HEK293 (cell line): ENCODE data around the gene DMKN.

Experiments used
- BCL11A ChIP-seq: fragments of 450-650 bp; formaldehyde crosslinking; IDR thresholded peaks from 2 replicates; pipeline ENCODE4 v1.5.1; 2016; ENCODE audit warnings: low read depth, missing biosample characterization, missing genetic modification characterization
- IKZF3 ChIP-seq: fragments of 450-650 bp; IDR thresholded peaks from 2 replicates; pipeline ENCODE4 v1.5.0; 2018; ENCODE audit warnings: missing biosample characterization, mild to moderate bottlenecking, missing genetic modification characterization, moderate library complexity
- MEIS1 ChIP-seq: sonication (generic); formaldehyde crosslinking; IDR thresholded peaks from 2 replicates; pipeline ENCODE4 v1.8.1; 2022; ENCODE audit warnings: missing genetic modification reagents, mild to moderate bottlenecking, borderline replicate concordance
- RBAK ChIP-seq: fragments of 450-650 bp; formaldehyde crosslinking; IDR thresholded peaks from 2 replicates; pipeline ENCODE4 v1.5.1; 2016; ENCODE audit warnings: missing biosample characterization, missing genetic modification characterization
- SP2 ChIP-seq: fragments of 450-650 bp; formaldehyde crosslinking; IDR thresholded peaks from 2 replicates; pipeline ENCODE4 v1.5.1; 2016; ENCODE audit warnings: missing biosample characterization, missing genetic modification characterization
- TCF7L2 ChIP-seq: IDR thresholded peaks from 2 replicates; pipeline ENCODE4 v1.6.1; 2011; ENCODE audit warnings: low read depth, mild to moderate bottlenecking, inconsistent platforms, low read length, moderate library complexity, borderline replicate concordance
- WT1 ChIP-seq: fragments of 450-650 bp; formaldehyde crosslinking; IDR thresholded peaks from 2 replicates; pipeline ENCODE4 v1.5.1; 2016; ENCODE audit warnings: missing biosample characterization, missing genetic modification characterization
- ZBTB20 ChIP-seq: fragments of 450-650 bp; formaldehyde crosslinking; IDR thresholded peaks from 2 replicates; pipeline ENCODE4 v1.5.1; 2016; ENCODE audit warnings: missing biosample characterization, missing genetic modification characterization
- ZBTB7A ChIP-seq: fragments of 450-650 bp; formaldehyde crosslinking; IDR thresholded peaks from 2 replicates; pipeline ENCODE4 v1.5.1; 2016; ENCODE audit warnings: low read depth, missing biosample characterization, missing genetic modification characterization
- ZFP37 ChIP-seq: fragments of 450-650 bp; formaldehyde crosslinking; IDR thresholded peaks from 2 replicates; pipeline ENCODE4 v1.5.1; 2016; ENCODE audit warnings: missing biosample characterization, missing genetic modification characterization
- ZNF138 ChIP-seq: fragments of 450-650 bp; formaldehyde crosslinking; IDR thresholded peaks from 2 replicates; pipeline ENCODE4 v1.5.1; 2016; ENCODE audit warnings: missing biosample characterization, missing genetic modification characterization, borderline replicate concordance
- ZNF184 ChIP-seq: fragments of 450-650 bp; IDR thresholded peaks from 2 replicates; pipeline ENCODE4 v1.5.1; 2018; ENCODE audit warnings: missing biosample characterization, mild to moderate bottlenecking, missing genetic modification characterization
- ZNF266 ChIP-seq: fragments of 450-650 bp; formaldehyde crosslinking; IDR thresholded peaks from 2 replicates; pipeline ENCODE4 v1.5.1; 2016; ENCODE audit warnings: missing biosample characterization, missing genetic modification characterization, low read depth
- ZNF302 ChIP-seq: fragments of 450-650 bp; formaldehyde crosslinking; IDR thresholded peaks from 2 replicates; pipeline ENCODE4 v1.5.1; 2016; ENCODE audit warnings: missing biosample characterization, missing genetic modification characterization, low read depth
- ZNF335 ChIP-seq: fragments of 450-650 bp; formaldehyde crosslinking; conservative IDR thresholded peaks from 2 replicates; pipeline ENCODE4 v1.5.1; 2016; ENCODE audit warnings: missing biosample characterization, missing genetic modification characterization
- ZNF548 ChIP-seq: fragments of 450-650 bp; formaldehyde crosslinking; IDR thresholded peaks from 2 replicates; pipeline ENCODE4 v1.5.1; 2016; ENCODE audit warnings: missing biosample characterization, missing genetic modification characterization
- ZNF623 ChIP-seq: fragments of 450-650 bp; formaldehyde crosslinking; IDR thresholded peaks from 2 replicates; pipeline ENCODE4 v1.5.1; 2016; ENCODE audit warnings: missing biosample characterization, missing genetic modification characterization
- ZNF629 ChIP-seq: fragments of 450-650 bp; formaldehyde crosslinking; IDR thresholded peaks from 2 replicates; pipeline ENCODE4 v1.5.1; 2017; ENCODE audit warnings: missing biosample characterization, missing genetic modification characterization
- ZNF658 ChIP-seq: fragments of 450-650 bp; formaldehyde crosslinking; IDR thresholded peaks from 2 replicates; pipeline ENCODE4; 2016; ENCODE audit warnings: missing biosample characterization, missing genetic modification characterization
- ZNF776 ChIP-seq: fragments of 450-650 bp; formaldehyde crosslinking; IDR thresholded peaks from 2 replicates; pipeline ENCODE4 v1.5.0; 2017; ENCODE audit warnings: missing biosample characterization, missing genetic modification characterization, borderline replicate concordance
- TF ChIP-seq, protein P1 (sequence below): fragments of 450-650 bp; formaldehyde crosslinking; conservative IDR thresholded peaks from 2 replicates; pipeline ENCODE4 v1.5.1; 2016; ENCODE audit warnings: low read depth, missing biosample characterization, missing genetic modification characterization
- TF ChIP-seq, protein P2 (sequence below): fragments of 450-650 bp; formaldehyde crosslinking; optimal IDR thresholded peaks from 2 replicates; pipeline ENCODE3; 2016; ENCODE audit warnings: missing biosample characterization, mild to moderate bottlenecking, missing genetic modification characterization

Gene DMKN

DNA sequence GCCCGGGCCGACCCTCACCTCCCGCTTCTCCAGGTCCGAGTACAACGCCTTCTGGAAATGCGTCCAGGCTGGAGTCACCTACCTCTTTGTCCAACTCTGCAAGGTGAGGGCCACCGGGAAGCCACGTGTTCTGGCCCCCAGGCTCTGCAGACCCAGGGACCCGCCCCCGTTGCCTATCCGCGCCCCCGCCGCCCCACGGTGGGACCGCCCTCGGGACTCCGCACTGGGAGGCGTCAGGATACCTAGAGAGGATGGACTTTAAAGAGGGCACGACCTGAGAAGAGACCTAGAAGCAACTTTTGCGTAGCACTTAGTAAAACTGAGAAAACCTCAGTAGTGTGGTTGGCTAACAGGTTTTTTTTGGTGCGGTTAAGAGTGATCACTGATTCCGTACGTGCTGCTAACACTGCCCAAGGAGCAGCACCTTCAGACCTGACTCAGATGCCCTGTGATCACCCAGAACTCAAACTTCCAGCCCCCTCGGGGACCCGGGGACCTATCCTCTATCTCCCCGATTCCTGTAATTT, 32.5 kb upstream of the DMKN start (continued):
- TF ChIP-seq, protein P1, sequence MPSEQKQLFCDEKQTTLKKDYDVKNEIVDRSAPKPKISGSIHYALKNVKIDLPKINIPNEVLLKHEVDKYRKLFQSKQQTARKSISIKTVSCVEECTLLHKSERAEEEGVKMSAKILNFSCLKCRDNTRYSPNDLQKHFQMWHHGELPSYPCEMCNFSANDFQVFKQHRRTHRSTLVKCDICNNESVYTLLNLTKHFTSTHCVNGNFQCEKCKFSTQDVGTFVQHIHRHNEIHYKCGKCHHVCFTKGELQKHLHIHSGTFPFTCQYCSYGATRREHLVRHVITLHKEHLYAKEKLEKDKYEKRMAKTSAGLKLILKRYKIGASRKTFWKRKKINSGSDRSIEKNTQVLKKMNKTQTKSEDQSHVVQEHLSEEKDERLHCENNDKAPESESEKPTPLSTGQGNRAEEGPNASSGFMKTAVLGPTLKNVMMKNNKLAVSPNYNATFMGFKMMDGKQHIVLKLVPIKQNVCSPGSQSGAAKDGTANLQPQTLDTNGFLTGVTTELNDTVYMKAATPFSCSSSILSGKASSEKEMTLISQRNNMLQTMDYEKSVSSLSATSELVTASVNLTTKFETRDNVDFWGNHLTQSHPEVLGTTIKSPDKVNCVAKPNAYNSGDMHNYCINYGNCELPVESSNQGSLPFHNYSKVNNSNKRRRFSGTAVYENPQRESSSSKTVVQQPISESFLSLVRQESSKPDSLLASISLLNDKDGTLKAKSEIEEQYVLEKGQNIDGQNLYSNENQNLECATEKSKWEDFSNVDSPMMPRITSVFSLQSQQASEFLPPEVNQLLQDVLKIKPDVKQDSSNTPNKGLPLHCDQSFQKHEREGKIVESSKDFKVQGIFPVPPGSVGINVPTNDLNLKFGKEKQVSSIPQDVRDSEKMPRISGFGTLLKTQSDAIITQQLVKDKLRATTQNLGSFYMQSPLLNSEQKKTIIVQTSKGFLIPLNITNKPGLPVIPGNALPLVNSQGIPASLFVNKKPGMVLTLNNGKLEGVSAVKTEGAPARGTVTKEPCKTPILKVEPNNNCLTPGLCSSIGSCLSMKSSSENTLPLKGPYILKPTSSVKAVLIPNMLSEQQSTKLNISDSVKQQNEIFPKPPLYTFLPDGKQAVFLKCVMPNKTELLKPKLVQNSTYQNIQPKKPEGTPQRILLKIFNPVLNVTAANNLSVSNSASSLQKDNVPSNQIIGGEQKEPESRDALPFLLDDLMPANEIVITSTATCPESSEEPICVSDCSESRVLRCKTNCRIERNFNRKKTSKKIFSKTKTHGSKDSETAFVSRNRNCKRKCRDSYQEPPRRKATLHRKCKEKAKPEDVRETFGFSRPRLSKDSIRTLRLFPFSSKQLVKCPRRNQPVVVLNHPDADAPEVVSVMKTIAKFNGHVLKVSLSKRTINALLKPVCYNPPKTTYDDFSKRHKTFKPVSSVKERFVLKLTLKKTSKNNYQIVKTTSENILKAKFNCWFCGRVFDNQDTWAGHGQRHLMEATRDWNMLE = no peak
- TF ChIP-seq ZNF658 (tag by site-specific recombination) = no peak
- TF ChIP-seq ZNF335 = no peak
- no peak for TF ChIP-seq ZNF548 (tag by site-specific recombination)
- no peak for TF ChIP-seq WT1 (tag by site-specific recombination)
- TF ChIP-seq ZNF623 (tag by site-specific recombination) = no peak
- TF ChIP-seq ZNF776 = no peak
- TF ChIP-seq ZNF184 = no peak
- no peak for TF ChIP-seq RBAK (tag by site-specific recombination)
- no peak for TF ChIP-seq ZNF138 (tag by site-specific recombination)
- no peak for TF ChIP-seq ZNF266
- TF ChIP-seq MEIS1 (CRISPR knock-in tag) = no peak
- TF ChIP-seq, protein P2, sequence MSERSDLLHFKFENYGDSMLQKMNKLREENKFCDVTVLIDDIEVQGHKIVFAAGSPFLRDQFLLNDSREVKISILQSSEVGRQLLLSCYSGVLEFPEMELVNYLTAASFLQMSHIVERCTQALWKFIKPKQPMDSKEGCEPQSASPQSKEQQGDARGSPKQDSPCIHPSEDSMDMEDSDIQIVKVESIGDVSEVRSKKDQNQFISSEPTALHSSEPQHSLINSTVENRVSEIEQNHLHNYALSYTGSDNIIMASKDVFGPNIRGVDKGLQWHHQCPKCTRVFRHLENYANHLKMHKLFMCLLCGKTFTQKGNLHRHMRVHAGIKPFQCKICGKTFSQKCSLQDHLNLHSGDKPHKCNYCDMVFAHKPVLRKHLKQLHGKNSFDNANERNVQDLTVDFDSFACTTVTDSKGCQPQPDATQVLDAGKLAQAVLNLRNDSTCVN (tag by site-specific recombination) = peak; percentile 70
- no peak for TF ChIP-seq IKZF3 (tag by site-specific recombination)
- peak; percentile 44 for TF ChIP-seq SP2 (tag by site-specific recombination)
- TF ChIP-seq ZNF629 = no peak
- no peak for TF ChIP-seq BCL11A (tag by site-specific recombination)
- 0 out of 2 replicates have a peak, but pooled peaks have one; percentile 9 for TF ChIP-seq ZFP37 (tag by site-specific recombination)
- TF ChIP-seq ZBTB20 (tag by site-specific recombination) = peak; percentile 90; the same call in 1 of the 2 replicates
- no peak for TF ChIP-seq ZNF302 (tag by site-specific recombination)
- no peak for TF ChIP-seq ZBTB7A (tag by site-specific recombination)
- TF ChIP-seq TCF7L2 = no peak
- TF ChIP-seq, all 188 proteins: peak for 16
